ENCODE data around the gene EXOC7. TPM values are rescaled to one million over a fixed set of nuclear protein-coding genes. Genes with fewer than 3 reads are reported as not detected.
A peak's percentile ranks its signal among the peaks of the same experiment; 100 is the strongest.
"Not testable (repeated sequence)": the region's sequence is repeated elsewhere in the genome, so short reads cannot be mapped to it uniquely, and the experiment has no call there.

EXOC7 gene
- total RNA-seq, 2 experiments from 2014 or later: 81.2 to 88.1 TPM

DNA sequence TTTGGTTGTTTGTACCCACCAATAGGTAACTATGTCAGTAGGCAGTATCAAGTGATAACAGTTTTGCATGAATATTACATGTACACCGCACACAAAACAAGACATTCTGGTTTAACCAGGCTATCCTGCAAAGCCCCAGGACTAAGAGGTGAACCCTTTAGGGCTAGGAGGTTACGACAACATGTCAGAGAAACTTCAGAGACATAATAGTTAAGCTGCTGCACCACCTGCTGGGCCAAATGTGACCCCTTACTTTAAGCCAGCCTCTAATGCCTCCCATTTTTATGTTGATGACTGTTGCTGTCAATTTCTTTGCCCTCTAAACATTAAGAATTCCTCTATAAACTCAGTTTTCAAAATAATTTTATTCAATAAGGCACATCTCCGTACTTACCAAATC, 46.7 kb downstream of the EXOC7 start:
- Mint-ChIP-seq H3K36me3 (peaks cover 23% of the 10 kb centered on the region), H3K27me3 (no peaks in the 10 kb centered on the region), H3K4me3 (no peak overlapping the region), H3K4me1 (peaks cover 8% of the 10 kb centered on the region), H3K9me3 (no peaks in the 10 kb centered on the region), H3K27ac (no peak overlapping the region)
- DNase-seq: no peak

DNA sequence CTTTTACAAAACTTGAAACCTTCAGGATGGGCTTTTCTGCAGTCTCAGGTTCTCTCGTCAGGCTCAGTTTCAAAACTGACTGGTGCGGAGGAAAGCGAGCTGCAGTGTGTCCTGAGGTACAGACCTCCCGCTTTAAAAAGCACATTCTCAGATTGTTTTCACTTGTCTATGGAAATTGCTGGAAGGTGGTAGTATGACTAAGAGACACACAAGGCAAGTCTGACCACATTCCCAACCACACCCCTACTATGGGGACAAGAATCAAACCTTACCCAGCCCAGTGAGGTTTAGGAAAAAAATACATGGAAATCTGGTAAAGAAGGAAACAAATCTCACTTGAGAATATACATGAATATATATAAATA, 49.5 kb downstream of the EXOC7 start:
- no peak for DNase-seq
- Mint-ChIP-seq H3K36me3 (peaks cover 19% of the 10 kb centered on the region), H3K27me3 (no peaks in the 10 kb centered on the region), H3K4me1 (peaks cover 14% of the 10 kb centered on the region), H3K4me3 (no peak overlapping the region), H3K9me3 (no peaks in the 10 kb centered on the region), H3K27ac (no peak overlapping the region)

DNA sequence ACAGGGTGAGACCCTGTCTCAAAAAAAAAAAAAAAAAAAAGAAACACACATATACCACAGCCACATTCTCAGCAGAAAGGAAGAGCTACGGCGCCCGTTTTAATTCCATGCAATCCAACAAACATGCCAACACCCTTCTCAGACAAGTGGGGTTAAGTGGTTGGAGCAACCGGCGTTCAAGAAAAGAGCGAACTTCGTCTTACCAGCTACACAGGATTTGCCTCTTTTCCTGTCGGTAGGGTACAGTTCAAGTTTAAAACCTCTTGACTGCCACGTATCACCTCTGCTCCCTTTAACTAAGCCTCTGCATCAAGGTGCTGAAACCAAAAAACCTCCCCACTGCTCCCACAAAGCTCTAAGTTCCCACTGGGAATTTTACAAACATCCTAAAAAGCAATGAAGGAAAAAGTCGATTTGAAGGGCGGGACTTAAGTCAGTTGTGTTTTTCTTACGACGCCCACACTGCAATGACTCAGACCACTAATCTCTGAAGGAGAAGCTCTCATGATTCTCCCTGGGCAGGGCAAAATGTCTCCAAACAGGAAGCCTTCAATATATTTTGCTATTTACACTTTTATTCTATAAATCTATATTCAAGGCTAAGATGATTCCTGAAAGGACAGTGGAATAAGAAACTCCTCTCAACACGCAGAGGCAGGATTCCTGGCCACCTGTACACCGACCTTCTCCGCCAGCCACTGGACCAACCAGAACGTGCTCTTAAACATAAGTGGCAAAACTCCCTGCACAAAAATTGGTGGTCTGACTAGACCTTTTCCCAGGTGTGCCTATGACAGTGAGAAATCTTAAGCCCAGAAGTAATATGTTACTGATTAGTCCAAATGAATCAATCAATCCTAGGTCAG, 50.1 kb downstream of the EXOC7 start:
- H3K4me3 Mint-ChIP-seq: no peak overlapping the region
- H3K27ac Mint-ChIP-seq: peak overlapping the region; percentile 74

DNA sequence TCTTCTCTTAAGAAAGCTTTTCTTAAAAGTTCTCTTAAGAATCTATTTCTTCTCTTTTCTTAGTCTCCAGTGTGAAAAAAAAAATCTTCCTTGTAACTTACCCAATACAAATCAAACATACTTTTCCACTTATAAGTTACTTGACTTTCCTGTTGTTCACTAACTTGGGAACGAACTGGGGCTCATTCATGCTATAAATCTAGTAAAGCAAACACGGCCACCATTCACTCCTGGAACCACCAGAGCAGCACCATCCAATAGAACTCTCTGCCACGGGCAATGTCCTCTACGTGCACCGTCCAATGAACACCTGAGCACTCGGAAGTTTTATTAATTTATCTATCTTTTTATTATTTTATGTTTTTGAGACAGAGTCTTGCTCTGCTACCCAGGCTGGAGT, 52.0 kb downstream of the EXOC7 start:
- Mint-ChIP-seq H3K27me3 (no peaks in the 10 kb centered on the region), H3K4me3 (no peak overlapping the region), H3K27ac (no peak overlapping the region), H3K36me3 (peaks cover 22% of the 10 kb centered on the region), H3K9me3 (no peaks in the 10 kb centered on the region), H3K4me1 (peaks cover 14% of the 10 kb centered on the region)
- DNase-seq: no peak

More for the DNA sequence above, 50.1 kb downstream of the EXOC7 start:
- DNase-seq: no peak
- H3K36me3 Mint-ChIP-seq: peaks cover 18% of the 10 kb centered on the region
- no peaks in the 10 kb centered on the region for H3K27me3 Mint-ChIP-seq
- no peaks in the 10 kb centered on the region for H3K9me3 Mint-ChIP-seq
- H3K4me1 Mint-ChIP-seq: peaks cover 14% of the 10 kb centered on the region

DNA sequence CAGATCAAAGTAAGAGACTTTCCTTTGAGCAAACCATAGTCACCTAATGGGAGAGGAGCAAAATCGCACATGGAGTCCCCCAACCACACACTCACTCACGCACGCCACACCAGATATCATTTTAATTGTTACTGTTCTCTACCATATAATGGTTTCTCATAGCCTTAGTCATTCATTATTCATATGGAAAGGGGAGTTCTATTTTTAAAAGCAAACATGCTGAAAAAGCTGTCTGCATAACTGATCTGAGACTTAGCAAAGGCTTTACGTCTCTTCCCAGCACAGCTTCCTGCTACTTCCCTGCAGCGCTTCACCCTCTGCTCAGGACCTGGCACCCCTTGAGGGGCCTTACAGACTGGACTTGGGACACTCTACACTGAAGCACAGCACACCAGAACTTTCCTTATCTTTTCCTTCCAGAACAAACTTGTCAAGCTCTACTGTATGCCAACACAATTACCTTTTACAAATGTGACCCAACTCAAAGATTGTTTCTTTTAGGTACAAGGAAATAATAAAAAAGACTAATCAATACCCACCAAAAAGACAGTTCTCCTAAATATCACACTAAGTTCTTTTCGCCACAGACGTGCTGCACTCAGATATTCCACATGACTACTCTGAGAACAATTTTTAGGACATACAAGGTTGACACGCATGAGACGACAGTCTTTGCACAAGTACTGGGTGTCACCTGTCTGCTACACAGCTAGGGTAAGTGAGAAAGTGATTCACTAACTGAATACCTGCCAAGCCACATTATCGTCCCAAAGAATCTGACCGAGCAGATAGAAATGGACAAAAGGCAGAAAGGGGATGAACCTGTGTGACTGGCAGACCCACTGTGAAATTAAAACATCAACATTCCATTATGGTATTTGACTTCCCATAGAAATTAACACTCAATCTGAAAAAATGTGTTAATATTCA, 52.8 kb downstream of the EXOC7 start:
- H3K36me3 Mint-ChIP-seq: peaks cover 18% of the 10 kb centered on the region

DNA sequence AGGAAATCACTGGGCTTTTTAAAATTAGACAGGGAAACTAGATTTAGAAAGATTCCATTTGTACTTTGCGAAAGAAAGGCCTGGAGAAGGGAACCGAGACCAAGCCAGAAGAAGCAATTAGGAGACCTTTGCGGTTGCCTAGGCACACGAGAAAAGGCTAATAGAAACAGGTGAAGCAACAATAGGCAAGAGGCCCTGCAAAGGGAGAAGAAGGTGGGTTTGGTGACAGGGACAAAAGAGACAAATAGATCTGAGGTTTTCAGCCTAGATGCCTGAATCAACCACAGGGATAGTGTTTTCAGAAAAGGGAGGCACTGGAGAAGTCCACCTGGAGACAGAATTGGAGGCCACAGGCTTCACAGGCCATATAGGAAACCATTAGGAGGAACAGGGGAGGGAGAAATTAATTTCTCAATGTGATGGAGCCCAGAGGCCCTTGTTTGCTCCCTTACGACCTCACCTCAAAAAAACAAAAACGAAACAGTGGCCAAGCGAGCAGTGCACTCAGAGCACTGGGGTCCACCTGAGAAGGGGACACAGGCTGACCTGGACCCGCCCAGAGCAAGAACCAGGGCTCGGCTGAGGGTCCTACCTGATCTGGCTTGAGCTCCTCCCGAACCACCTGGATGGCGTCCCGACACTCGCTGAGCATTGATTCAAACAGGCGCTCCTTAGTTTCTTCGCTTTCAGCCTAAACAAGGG, 53.6 kb downstream of the EXOC7 start:
- Mint-ChIP-seq H3K9me3 (no peaks in the 10 kb centered on the region), H3K27me3 (no peaks in the 10 kb centered on the region), H3K4me1 (peaks cover 14% of the 10 kb centered on the region), H3K4me3 (no peak overlapping the region), H3K27ac (peak overlapping the region; percentile 46), H3K36me3 (peaks cover 21% of the 10 kb centered on the region)
- no peak for DNase-seq

More for the DNA sequence above, 52.8 kb downstream of the EXOC7 start:
- Mint-ChIP-seq H3K27ac (no peak overlapping the region), H3K9me3 (no peaks in the 10 kb centered on the region), H3K4me1 (peaks cover 14% of the 10 kb centered on the region), H3K4me3 (no peak overlapping the region), H3K27me3 (no peaks in the 10 kb centered on the region)
- DNase-seq: no peak

DNA sequence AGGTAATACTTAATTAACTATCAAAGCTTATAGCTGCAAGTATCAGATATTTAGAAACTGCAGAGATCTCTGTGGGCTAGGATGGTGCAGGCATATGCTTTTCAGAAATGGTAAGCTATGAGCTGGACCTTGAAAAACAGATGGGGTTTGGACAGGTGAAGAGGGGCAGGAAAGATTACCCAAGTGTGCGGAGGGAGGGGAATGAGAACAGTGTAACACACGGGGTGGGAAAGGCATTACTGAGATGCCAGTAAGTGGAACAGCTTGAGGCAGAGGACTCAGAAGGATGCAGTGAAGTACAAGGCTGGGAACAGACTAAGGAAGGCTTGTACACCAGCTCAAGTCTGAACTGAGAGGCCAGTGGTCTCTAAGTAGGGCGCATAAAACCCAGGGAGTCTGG, 54.3 kb downstream of the EXOC7 start:
- Mint-ChIP-seq H3K36me3 (peaks cover 24% of the 10 kb centered on the region), H3K27ac (peak overlapping the region; percentile 21), H3K4me1 (peaks cover 14% of the 10 kb centered on the region), H3K27me3 (no peaks in the 10 kb centered on the region), H3K9me3 (no peaks in the 10 kb centered on the region), H3K4me3 (no peak overlapping the region)
- no peak for DNase-seq

DNA sequence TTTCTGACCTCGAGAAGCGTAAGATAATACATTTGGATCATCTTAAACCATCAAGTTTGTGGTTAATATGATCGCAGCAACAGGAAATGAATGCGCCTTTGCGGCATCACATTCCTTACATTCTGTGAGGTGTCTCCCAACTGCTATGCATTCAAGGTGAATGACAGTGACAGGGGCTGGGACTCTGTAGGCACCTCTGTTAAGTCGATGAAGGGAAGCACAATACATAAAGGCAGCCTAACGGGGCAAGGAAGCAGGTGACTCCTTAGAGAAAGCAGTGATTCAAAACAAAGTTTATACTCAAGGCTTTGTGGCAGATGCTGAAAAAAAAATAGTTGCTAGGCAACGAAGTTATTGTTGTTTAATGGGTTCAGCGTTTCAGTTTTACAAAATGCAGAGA, 54.9 kb downstream of the EXOC7 start:
- Mint-ChIP-seq H3K9me3 (no peaks in the 10 kb centered on the region), H3K36me3 (peaks cover 28% of the 10 kb centered on the region), H3K27ac (peak overlapping the region; percentile 21), H3K4me1 (peaks cover 9% of the 10 kb centered on the region), H3K27me3 (no peaks in the 10 kb centered on the region), H3K4me3 (no peak overlapping the region)
- DNase-seq: no peak

DNA sequence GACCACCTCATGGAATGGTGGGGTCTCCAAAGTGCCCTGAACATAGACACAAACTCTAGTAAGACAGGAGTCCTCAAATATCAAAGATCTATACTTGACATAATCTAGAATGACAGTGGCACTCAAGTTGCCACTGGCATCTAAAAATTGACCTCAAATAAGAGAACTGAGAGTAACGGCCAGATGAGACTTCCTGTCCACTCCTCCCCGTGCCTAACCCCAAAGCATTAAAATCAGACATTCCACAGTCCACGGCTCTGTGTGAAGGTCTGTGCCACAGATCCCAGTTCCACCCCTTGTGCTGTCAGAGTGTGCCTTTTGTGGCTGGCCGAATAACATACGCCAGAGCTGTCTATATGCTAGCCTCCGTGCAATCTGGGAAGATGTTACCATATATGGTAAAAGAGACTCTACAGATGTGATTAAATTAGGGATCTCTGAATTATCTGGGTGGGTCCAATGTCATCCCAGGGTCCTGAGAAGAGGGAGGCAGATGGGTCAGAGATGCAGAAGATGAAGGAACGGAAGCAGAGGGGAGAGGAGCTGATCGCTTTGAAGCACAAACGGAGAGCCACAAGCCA, 55.5 kb downstream of the EXOC7 start:
- no peak overlapping the region for H3K4me3 Mint-ChIP-seq
- no peak for DNase-seq
- peak overlapping the region; percentile 47 for H3K27ac Mint-ChIP-seq
- peaks cover 31% of the 10 kb centered on the region for H3K36me3 Mint-ChIP-seq
- H3K9me3 Mint-ChIP-seq: no peaks in the 10 kb centered on the region
- no peaks in the 10 kb centered on the region for H3K27me3 Mint-ChIP-seq
- peaks cover 6% of the 10 kb centered on the region for H3K4me1 Mint-ChIP-seq

DNA sequence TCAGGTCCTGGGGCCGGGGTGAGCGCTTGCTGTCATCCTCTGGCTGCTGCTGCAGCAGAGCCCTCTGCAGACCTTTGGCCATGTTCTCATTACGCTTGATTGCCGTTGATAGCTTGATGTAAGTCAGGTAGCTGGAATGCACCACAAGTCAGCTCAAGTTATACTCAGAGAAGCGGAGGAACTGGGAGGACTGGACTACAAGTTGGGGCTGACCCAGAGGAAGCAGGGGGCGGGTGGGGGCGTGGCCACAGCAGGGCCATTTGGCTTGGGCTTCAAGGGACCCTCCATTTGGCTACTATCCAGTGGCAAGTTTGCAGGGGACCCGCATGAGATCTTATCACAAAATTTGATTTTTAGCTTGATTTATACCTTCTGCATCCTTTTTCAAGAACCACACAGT, 57.5 kb downstream of the EXOC7 start:
- DNase-seq: no peak
- Mint-ChIP-seq H3K27me3 (no peaks in the 10 kb centered on the region), H3K4me1 (peaks cover 6% of the 10 kb centered on the region), H3K9me3 (no peaks in the 10 kb centered on the region), H3K27ac (no peak overlapping the region), H3K36me3 (peaks cover 33% of the 10 kb centered on the region), H3K4me3 (no peak overlapping the region)

DNA sequence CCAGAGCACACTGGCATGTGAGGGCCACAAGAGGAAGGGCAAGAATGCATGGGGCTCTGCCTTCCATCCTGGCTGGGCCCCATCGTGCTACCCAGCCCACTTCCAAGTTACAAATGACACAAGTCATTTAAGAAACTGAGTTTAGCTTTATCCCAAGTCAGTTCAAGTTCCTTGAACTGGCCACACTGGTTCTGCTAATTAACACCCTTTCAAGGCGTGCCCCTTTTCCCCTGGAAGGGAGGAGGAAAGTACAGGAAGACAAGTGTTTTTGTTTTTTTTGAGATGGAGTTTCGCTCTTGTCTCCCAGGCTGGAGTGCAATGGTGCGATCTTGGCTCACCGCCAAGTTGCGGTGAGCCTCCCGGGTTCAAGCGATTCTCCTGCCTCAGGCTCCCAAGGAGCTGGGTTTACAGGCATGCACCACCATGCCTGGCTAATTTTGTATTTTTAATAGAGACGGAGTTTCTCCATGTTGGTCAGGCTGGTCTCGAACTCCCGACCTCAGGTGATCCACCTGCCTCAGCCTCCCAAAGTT, 59.0 kb downstream of the EXOC7 start:
- not testable (repeated sequence) for H3K27me3 Mint-ChIP-seq, H3K4me3 Mint-ChIP-seq, DNase-seq, H3K27ac Mint-ChIP-seq, H3K9me3 Mint-ChIP-seq, H3K4me1 Mint-ChIP-seq
- H3K36me3 Mint-ChIP-seq: peaks cover 33% of the 10 kb centered on the region

DNA sequence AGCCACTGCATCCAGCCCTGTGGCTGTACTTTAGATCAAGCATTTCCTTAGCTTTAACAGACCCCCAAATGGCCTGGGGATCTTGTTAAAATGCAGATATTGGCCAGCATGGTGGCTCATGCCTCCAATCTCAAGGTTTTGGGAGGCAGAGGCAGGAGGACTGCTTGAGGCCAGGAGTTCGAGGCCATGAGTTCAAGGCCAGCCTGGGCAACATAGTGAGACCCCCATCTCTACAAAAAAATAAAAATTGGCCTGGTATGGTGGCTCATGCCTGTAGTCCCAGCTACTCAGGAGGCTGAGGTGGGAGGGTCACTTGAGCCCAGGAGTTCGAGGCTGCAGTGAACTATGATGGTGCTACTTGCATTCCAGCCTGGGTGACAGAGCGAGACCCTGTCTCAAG, 60.7 kb downstream of the EXOC7 start:
- peaks cover 26% of the 10 kb centered on the region for H3K36me3 Mint-ChIP-seq
- DNase-seq, H3K4me1 Mint-ChIP-seq, H3K27me3 Mint-ChIP-seq, H3K9me3 Mint-ChIP-seq, H3K4me3 Mint-ChIP-seq, H3K27ac Mint-ChIP-seq: not testable (repeated sequence)

DNA sequence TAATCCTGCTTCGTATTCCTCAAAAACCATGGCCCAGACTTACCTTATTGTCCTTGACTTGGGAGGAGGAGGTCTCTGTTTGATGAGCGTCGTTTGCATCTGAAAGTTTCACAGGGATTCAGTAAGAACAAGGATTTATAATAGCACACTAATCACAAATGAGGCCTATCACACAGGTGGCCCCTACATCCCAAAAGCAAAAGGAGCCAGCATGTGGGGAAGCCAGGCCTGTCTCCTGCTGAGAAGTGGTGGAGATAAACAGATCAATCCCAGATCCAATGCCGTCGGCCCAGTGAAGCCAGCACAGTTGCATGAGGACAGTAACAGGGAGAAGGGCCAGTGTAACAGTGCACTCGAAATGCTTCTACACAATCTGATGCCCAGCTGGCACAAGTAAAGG, 63.2 kb downstream of the EXOC7 start:
- no peak overlapping the region for H3K4me3 Mint-ChIP-seq
- H3K27ac Mint-ChIP-seq: no peak overlapping the region
- peaks cover 25% of the 10 kb centered on the region for H3K36me3 Mint-ChIP-seq
- peaks cover 4% of the 10 kb centered on the region for H3K4me1 Mint-ChIP-seq
- H3K9me3 Mint-ChIP-seq: no peaks in the 10 kb centered on the region
- no peak for DNase-seq
- H3K27me3 Mint-ChIP-seq: no peaks in the 10 kb centered on the region

DNA sequence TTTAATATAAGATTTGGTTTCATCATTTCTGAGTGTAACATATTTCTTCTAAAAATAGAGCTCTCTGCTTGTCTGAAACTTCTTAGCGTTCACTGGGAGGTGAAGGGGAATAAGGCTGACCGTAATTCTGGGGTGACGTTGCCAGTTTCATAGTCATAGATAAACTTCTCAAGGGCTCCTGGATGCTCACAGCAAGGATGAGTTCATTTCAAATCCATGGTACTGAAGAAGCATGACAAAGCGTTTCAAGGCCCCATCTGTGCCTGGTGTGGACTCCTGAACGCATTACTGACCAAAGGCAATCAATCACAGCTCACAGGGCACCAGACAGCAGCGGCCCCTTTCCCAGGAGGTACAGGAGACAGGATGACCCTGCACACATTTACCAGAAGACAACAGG, 64.5 kb downstream of the EXOC7 start:
- no peak for DNase-seq
- H3K9me3 Mint-ChIP-seq: no peaks in the 10 kb centered on the region
- H3K36me3 Mint-ChIP-seq: peaks cover 20% of the 10 kb centered on the region
- H3K4me3 Mint-ChIP-seq: no peak overlapping the region
- peaks cover 6% of the 10 kb centered on the region for H3K4me1 Mint-ChIP-seq
- H3K27me3 Mint-ChIP-seq: no peaks in the 10 kb centered on the region
- peak overlapping the region; percentile 17 for H3K27ac Mint-ChIP-seq

Measured in activated naive CD8-positive, alpha-beta T cell treated with anti-CD3 and anti-CD28 coated beads for 36 hours (primary cell).